Measurements from ENCODE around the gene GNG3. TPM values are rescaled to one million over a fixed set of nuclear protein-coding genes. Genes with fewer than 3 reads are reported as not detected.
A peak's percentile ranks its signal among the peaks of the same experiment; 100 is the strongest.

GNG3 gene
- total RNA-seq, 2 donors from 2014 or later = not detected

DNA sequence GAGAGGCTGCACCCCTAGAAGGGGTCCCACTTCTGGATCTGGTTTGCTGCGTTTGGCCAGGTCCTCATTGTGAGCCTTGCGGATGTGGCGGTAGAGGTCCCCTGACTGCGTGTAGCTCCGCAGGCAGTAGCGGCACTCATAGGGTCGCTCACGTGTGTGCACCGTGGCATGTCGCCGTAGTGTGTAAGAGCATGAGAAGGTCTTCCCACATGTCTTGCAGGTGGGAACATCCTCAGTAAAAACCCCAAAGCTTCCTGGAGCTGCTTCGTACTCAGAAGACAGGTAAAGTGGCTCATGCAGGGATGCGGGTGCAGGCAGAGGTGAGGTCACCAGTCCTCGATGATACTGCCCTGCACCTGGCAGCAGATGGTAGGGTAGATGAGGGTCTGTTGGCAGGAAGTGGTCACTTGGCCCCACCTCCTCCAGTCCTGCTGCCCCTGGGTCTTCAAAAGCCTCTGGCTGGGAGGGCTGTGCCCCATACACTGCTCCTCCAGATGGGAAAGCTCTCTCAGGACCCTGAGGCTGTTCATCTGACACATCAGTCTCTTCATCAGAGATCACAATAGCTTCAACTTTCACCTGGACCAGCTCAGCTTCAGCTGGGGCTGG, 44.8 kb downstream of the GNG3 start:
- intact Hi-C loops (cut with DNase I) = no loop called here
- no peak for DNase-seq
- no peak for ATAC-seq

GRCh38 chr11:62752994-62753735, 45.7 kb downstream of the GNG3 start:
- ATAC-seq = no peak
- DNase-seq = no peak
- intact Hi-C loops (cut with DNase I) = no loop called here

- intact Hi-C loops (cut with DNase I) = no loop called here
- DNase-seq (peak; percentile 97), ATAC-seq (peak; percentile 99)
These were observed 46.5 kb downstream of the GNG3 start, which contains the start of gene ZBTB3 for GRCh38 chr11:62753736-62754603. Gene ZBTB3 (minus strand): TSS chr11:62754160. CDS start chr11:62753664, 496 bp downstream.

DNA sequence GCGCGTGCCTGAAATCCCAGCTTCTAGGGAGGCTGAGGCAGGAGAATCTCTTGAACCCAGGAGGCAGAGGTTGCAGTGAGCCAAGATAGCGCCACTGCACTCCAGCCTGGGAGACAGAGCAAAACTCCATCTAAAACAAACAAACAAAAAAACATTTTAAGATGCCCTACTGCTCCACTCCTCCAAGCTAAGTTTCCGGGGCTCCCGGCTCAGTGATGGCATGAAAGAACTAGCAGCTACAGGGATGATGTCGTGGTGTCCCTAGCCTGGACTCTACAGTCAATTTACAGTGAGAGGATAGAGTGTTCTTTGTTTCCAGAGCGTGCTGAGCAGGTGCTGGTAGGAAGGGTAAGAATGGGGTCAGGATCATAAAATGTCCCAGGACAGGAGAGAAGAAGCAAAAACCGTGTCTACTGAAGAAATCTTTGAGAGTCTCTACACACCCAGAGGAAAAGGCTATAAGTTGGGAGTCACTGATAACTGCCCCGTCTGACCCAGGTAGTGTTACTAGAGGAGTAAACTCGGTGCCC, 47.7 kb downstream of the GNG3 start:
- ATAC-seq (no peak), DNase-seq (no peak)
- intact Hi-C loops (cut with DNase I) = no loop called here

- intact Hi-C loops (cut with DNase I) = no loop called here
- no peak for ATAC-seq
- no peak for DNase-seq
These were observed 50.6 kb downstream of the GNG3 start for GRCh38 chr11:62757846-62758788.

Other genes starting within 250 kb of the GNG3 start
- gene AHNAK, start 160.9 kb upstream of the GNG3 start, total RNA-seq = 100 to 1,000 TPM; 329 to 404 TPM
- gene EEF1G, start 133.8 kb upstream of the GNG3 start, total RNA-seq = 100 to 1,000 TPM; 833 to 894 TPM
- 10 to 100 TPM in 1 of 2 donors, 1 to 10 TPM in 1; 9.6 to 11.5 TPM for gene TUT1, start 116.2 kb upstream of the GNG3 start, total RNA-seq
- 10 to 100 TPM; 38.1 to 60.6 TPM for gene MTA2, start 105.8 kb upstream of the GNG3 start, total RNA-seq
- 10 to 100 TPM; 29.1 to 46.8 TPM for gene EML3, start 94.9 kb upstream of the GNG3 start, total RNA-seq
- 1 to 10 TPM; 3.7 to 3.8 TPM for gene ROM1, start 94.4 kb upstream of the GNG3 start, total RNA-seq
- gene B3GAT3, start 85.7 kb upstream of the GNG3 start, total RNA-seq = 10 to 100 TPM; 20.5 to 22.4 TPM
- 100 to 1,000 TPM; 130 to 136 TPM for gene GANAB, start 61.1 kb upstream of the GNG3 start, total RNA-seq
- gene INTS5, start 54.4 kb upstream of the GNG3 start, total RNA-seq = 10 to 100 TPM; 11.0 to 13.8 TPM
- gene C11orf98, start 42.5 kb upstream of the GNG3 start, total RNA-seq = 10 to 100 TPM; 33.9 to 41.1 TPM
- gene CSKMT, start 42.4 kb upstream of the GNG3 start, total RNA-seq = 10 to 100 TPM in 1 of 2 donors, 1 to 10 TPM in 1; 6.6 to 10.0 TPM
- 1 to 10 TPM; 6.2 to 7.0 TPM for gene UQCC3, start 36.0 kb upstream of the GNG3 start, total RNA-seq
- gene LBHD1, start 35.4 kb upstream of the GNG3 start, total RNA-seq = 1 to 10 TPM; 4.0 to 4.1 TPM
- 10 to 100 TPM; 70.7 to 71.8 TPM for gene UBXN1, start 28.6 kb upstream of the GNG3 start, total RNA-seq
- 1 to 10 TPM; 6.1 to 7.3 TPM for gene LRRN4CL, start 18.1 kb upstream of the GNG3 start, total RNA-seq
- gene BSCL2, start 252 bp upstream of the GNG3 start, total RNA-seq = 10 to 100 TPM; 16.8 to 26.7 TPM
- 10 to 100 TPM; 31.0 to 36.2 TPM for gene HNRNPUL2, start 19.8 kb downstream of the GNG3 start, total RNA-seq
- 10 to 100 TPM; 14.0 to 15.9 TPM for gene TTC9C, start 20.8 kb downstream of the GNG3 start, total RNA-seq
- gene ZBTB3, start 46.5 kb downstream of the GNG3 start, total RNA-seq = 10 to 100 TPM in 1 of 2 donors, 1 to 10 TPM in 1; 7.2 to 10.5 TPM
- gene POLR2G, start 53.9 kb downstream of the GNG3 start, total RNA-seq = 10 to 100 TPM; 32.0 to 39.9 TPM
- gene TAF6L, start 63.7 kb downstream of the GNG3 start, total RNA-seq = 10 to 100 TPM in 1 of 2 donors, 1 to 10 TPM in 1; 8.1 to 11.0 TPM
- gene TMEM179B, start 79.7 kb downstream of the GNG3 start, total RNA-seq = 10 to 100 TPM; 20.6 to 22.4 TPM
- 10 to 100 TPM; 12.0 to 17.6 TPM for gene TMEM223, start 84.3 kb downstream of the GNG3 start, total RNA-seq
- 10 to 100 TPM; 40.5 to 45.6 TPM for gene NXF1, start 97.8 kb downstream of the GNG3 start, total RNA-seq
- gene STX5, start 124.4 kb downstream of the GNG3 start, total RNA-seq = 10 to 100 TPM; 22.1 to 23.2 TPM
- not detected for gene TEX54, start 125.2 kb downstream of the GNG3 start, total RNA-seq
- 10 to 100 TPM; 24.6 to 32.2 TPM for gene WDR74, start 131.9 kb downstream of the GNG3 start, total RNA-seq
- 10 to 100 TPM; 45.2 to 91.2 TPM for gene SLC3A2, start 173.2 kb downstream of the GNG3 start, total RNA-seq
- not detected for gene CHRM1, start 213.7 kb downstream of the GNG3 start, total RNA-seq